ENCODE measurements around the gene ANKH.

ANKH gene

DNA sequence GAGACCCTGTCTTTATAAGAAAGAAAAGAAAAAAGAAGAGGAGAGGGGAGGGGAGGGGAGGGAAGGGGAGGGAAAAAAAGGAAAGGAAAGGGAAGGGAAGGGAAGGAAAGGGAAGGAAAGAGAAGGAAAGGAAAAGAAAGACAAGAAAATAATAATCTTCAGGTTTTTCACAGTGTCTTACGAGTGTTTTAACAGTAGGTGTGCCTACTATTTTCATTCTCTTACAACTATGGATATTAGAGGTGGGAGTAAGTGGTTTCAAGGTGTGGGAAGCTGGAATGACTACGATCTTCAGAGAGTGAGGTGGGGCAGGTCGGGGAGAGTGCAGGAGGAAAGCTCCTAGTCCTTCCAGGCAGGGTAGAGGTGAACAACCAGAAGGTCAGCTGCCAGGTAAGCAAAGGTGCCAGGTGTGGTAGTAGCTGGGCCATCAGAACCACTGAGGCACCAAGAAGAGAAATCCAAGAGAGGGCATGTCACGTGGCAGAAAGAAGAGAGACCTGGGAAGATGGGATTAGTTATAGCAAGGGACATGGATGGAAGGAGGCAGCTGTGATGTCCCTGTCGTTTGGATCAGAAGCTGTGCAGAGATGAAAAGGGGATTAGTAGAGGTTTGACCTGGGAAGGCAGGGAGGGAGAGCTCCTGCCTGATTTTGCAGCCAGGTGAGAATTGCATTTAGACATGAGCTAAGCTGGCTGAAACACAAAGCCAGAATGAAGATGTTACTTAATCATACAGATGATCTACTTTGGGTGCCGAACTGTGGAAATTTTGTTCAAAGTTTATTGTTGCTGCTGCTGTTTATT is 111.6 kb downstream of the ANKH start:
- no peak for DNase-seq (ENCODE audit: low spot score)

DNA sequence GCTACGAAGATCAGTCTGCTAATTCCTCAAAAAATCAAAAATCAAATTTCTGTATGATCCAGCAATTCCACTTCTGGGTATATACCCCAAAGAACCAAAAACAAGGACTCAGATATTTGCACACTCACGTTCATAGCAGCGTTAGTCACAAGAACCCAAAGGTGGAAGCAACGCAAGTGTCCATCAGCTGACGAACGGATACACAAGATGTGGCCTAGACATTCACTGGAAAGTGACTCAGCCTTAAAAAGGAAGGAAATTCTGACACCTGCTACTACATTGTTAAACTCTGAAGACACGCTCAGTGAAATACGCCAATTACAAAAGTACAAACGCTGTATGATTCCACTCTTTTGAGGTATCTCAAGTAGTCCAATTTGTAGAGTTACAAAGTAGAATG is 113.7 kb downstream of the ANKH start:
- DNase-seq (ENCODE audit: low spot score), result no peak

DNA sequence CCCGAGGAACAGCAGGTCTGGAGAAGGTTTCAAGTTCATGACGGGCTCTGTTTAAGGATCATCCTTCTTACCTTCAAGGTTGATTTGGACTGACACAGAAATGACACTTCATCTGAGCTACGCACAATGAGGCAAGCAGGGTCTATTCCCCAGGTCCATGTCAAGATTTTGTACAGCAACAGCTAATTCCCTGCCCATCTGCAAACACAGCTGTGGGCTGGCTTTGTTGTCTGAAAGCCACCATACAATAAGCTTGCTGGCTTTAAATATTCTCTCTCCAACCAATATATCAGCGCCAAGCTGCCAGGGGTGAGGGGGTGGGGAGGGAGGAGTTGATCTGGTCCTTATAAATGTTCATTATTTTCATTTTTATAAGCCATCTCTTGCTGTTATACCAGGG is 115.1 kb downstream of the ANKH start:
- no peak for DNase-seq (ENCODE audit: low spot score)

- DNase-seq (ENCODE audit: low spot score), result no peak
These were observed 117.6 kb downstream of the ANKH start for GRCh38 chr5:14753947-14754346.

- DNase-seq (ENCODE audit: low spot score), result no peak
These were observed 118.3 kb downstream of the ANKH start for GRCh38 chr5:14753292-14753691.

GRCh38 chr5:14752497-14753071 is 119.0 kb downstream of the ANKH start:
- DNase-seq (ENCODE audit: low spot score), result no peak

DNA sequence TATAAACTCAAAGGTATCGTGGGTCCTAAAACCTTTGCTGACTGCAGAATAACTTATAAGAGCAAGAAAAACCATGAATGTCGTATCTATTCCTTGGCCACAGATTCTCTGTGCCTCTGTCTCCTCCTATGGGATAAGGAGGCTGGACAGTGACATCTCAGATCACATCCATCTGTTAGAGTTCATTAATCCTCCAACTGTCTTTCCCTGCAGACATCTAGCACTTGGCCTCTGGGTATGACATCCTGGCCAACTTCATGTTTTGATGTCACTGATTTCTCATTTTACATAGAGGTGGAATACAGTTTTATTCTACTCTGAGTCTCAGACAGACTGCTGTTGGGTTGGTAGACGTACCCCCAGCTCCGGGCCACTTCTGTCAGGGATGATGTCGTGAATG is 120.9 kb downstream of the ANKH start:
- DNase-seq (ENCODE audit: low spot score), result no peak

DNA sequence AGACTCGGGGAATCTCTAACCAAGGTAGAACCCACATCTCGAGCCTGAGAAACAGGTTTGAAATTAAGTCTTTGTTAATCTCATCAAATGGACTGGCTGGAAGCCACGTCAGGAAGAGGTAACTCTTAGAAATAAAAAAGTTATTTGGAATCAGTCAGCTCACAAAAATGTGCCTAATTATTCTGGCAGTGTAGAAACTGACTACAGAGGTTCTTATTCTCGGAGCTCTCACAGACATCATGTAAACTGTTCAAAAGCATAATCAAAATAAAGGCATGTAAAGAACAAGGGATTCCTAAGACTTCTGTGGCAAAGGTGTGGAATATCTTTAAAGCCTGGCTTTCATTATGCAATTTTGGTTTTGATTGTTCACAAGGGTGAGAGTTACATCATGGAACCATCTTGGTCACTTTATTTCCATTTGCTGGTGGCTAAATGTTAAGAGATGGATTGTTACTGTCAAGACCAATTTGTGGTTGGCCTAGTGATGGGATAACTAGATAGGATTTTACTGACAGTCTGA is 121.9 kb downstream of the ANKH start:
- no peak for DNase-seq (ENCODE audit: low spot score)

GRCh38 chr5:14748180-14748900 is 123.2 kb downstream of the ANKH start:
- no peak for DNase-seq (ENCODE audit: low spot score)

DNA sequence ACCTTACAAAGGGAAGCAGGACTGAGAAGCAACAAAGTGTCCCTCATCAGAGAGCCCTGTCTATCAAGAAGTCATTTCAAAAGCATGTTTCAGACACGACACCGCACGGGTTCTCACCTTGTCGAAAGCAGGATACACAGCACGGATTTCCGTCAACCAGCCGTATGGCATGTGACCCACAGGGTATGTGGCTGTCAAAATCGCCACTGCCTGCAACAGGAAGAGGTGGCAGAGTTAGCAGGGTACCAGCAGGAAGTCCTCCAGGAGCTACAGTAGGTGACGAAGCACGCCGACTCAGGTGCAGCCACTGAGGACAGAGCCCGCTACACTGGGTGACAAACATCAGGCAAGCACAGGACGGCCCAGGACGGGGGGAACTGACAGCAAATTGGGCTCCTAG is 125.8 kb downstream of the ANKH start:
- no peak for DNase-seq (ENCODE audit: low spot score)

DNA sequence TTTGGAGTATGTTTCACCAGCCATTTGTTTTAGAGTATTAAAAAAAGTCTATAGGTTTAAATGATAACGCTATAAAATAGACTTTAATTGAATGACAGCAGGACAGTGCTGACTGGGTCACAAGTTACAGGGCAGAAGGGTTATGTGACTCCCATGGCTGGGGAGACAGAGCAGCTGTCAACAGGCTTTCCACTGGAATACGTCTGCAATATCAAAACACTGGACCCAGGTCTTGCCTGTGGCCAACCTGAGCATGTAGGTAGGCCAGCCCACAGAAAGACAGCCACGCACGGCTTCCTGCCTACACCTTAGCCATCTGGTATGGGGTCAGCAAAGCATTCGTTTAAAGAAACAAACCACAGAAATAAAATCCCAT is 126.4 kb downstream of the ANKH start:
- no peak for DNase-seq (ENCODE audit: low spot score)

DNA sequence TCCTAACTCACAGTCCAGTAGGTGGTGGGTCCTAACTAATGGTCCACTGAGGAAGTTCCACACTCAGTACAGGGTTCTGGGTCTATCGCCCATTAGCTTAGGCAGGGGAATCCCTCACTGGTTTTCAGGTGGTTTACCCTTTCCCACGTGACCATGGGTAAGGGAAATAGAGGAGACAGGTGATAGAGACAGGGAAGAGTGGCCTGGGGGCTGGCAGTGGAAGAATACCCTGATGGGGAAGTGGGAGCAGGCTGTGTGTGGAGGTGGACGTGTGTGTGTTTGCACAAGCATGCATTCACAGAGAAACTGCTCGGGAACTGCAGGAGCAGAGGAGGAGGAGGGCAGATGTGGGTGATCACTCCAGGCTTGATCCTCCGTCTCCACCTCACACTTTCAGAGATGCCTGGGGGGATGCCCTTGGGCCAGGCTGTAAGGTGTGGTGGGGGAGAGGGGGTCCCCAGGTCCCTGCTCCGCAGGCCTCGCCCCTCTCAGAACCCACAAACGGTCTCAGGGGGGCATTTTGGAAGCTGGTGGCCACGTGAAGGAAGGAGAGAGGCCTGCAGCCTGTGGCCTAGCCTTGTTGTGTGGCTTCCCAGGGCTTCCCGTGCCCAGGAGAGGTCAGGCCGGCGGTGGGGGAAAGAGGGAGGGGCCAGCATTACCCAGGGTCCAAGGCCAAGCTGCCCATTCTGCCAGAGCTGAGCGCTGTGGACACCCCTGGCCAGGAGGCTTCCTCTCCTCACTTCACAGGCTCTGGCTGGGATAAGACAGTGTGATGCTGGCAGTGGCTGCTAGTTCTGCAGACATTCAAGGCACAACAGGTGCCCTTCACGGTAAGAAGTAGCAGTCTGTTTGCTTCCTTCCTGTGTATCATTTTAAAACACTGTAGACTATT is 127.0 kb downstream of the ANKH start:
- DNase-seq (ENCODE audit: low spot score), result no peak

GRCh38 chr5:14743601-14744295 is 127.8 kb downstream of the ANKH start:
- DNase-seq (ENCODE audit: low spot score), result no peak

GRCh38 chr5:14742498-14742897 is 129.1 kb downstream of the ANKH start:
- no peak for DNase-seq (ENCODE audit: low spot score)

GRCh38 chr5:14741801-14742440 is 129.7 kb downstream of the ANKH start:
- DNase-seq (ENCODE audit: low spot score), result no peak

DNA sequence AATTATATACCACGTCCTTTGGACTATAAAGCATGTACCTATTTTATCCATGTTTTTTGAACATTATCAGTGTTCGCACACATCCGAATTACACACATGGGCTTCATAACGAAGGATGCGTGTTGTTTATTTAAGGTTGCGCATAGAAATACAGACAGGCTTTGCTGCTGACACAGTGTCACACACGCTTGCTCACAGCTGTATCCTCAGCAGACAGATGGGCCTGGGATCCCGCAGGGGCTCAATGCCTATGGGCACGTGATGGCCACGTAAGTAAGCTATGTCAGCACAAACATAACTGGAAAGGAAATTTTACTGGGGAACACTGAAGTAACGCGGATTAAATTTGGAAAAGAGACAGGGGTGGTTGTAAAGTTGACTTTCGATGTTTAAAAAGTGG is 130.4 kb downstream of the ANKH start:
- DNase-seq (ENCODE audit: low spot score), result no peak

DNA sequence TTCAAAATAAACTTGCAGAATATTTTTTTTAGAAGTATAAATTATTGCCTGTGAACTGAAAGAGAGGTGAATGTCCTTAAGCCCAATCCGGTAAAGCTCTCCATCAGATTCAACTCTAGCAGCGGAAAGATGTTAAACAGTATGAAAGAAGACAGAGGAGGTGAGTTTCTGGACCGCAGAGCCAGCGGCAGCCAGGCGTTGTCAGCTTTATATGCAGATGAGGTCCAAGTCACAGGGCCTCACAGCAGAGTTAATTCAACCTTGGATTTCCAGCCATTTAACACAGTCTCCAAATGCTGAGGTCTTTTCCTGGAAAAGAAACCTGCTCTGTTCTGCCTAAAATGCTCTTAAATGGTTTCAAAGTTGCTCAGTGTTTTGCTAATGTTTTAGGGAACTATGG is 131.6 kb downstream of the ANKH start:
- DNase-seq (ENCODE audit: low spot score), result no peak

- no peak for DNase-seq (ENCODE audit: low spot score)
These were observed 132.0 kb downstream of the ANKH start for GRCh38 chr5:14739538-14739937.

DNA sequence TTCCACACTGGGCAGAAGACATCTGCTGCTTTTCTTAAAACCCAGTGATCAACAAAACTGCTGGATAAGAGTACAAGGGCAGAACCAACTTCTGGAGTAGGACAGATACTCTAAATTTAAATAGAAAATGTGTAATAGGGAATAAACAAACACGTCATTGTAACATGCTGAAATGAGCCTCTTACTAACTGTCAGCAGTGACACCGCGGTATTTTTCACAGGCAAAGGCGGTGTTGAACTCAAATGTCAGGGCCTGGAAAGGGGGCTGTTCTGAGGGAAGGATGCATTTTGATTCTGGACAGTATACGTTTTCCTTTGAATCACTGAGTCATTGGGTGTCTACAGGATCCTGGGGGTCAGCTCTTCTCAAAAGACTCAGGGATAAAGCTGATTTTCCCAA is 133.5 kb downstream of the ANKH start:
- DNase-seq (ENCODE audit: low spot score), result no peak

DNA sequence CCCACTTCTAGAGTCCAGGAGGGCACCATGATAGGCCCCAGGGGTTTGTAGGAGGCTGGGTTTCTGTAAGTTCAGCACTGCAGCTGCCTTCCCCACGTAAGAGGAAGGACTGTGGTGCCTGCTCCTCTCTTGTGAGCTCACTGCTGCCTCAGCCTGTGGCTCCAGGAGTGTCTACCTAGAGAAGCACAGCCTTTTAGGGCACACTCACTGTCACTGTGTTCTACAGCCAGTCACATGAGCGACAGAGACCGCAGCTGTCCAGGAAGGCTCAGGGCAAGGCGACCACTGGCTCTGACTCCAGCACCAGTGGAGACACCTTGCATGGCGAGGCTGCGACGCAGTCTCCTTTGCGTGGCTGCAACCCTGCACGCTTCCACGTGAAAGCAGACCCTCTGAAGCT is 134.3 kb downstream of the ANKH start:
- no peak for DNase-seq (ENCODE audit: low spot score)

GRCh38 chr5:14735944-14736343 is 135.6 kb downstream of the ANKH start:
- DNase-seq (ENCODE audit: low spot score), result no peak

All from HuH-7 (cell line).